Loucy (cell line): ENCODE measurements around the gene PLEKHA5.

Experiments used
- H2AFZ ChIP-seq: fragments of 200-600 bp; sonication (generic); 2 replicates; pipeline ENCODE4 v1.6.0; 2016; ENCODE audit warnings: antibody characterized with exemption, mild to moderate bottlenecking, low read length, moderate library complexity
- H3F3A ChIP-seq: fragments of 200-600 bp; 2 replicates; pipeline ENCODE4 v1.6.0; 2016; ENCODE audit warnings: antibody characterized with exemption, low read depth, mild to moderate bottlenecking
- H3K27me3 ChIP-seq: fragments of 200-600 bp; sonication (generic); 2 replicates; pipeline ENCODE4 v1.6.1; 2014; ENCODE audit warnings: low read length, mild to moderate bottlenecking; ENCODE audit not compliant: insufficient read depth, poor library complexity, severe bottlenecking
- H3K36me3 ChIP-seq: fragments of 200-600 bp; sonication (generic); 2 replicates; pipeline ENCODE4 v1.6.1; 2016; ENCODE audit warnings: low read length; ENCODE audit not compliant: insufficient read depth
- H3K4me1 ChIP-seq: fragments of 200-600 bp; sonication (generic); 2 replicates; pipeline ENCODE4 v1.5.1; 2014; ENCODE audit warnings: low read length, mild to moderate bottlenecking; ENCODE audit not compliant: insufficient read depth, poor library complexity, severe bottlenecking
- H3K4me2 ChIP-seq: fragments of 200-600 bp; sonication (generic); 2 replicates; pipeline ENCODE4 v1.6.0; 2014; ENCODE audit warnings: antibody characterized with exemption, low read length, low read depth, mild to moderate bottlenecking; ENCODE audit not compliant: poor library complexity, severe bottlenecking
- H3K4me3 ChIP-seq: fragments of 200-600 bp; sonication (generic); 2 replicates; pipeline ENCODE4 v1.5.1; 2014; ENCODE audit warnings: low read length, mild to moderate bottlenecking, mixed read lengths; ENCODE audit not compliant: poor library complexity, severe bottlenecking
- H3K79me2 ChIP-seq: fragments of 200-600 bp; sonication (generic); 2 replicates; pipeline ENCODE4 v1.6.1; 2014; ENCODE audit warnings: low read length; ENCODE audit not compliant: insufficient read depth
- H3K9ac ChIP-seq: fragments of 200-600 bp; sonication (generic); 2 replicates; pipeline ENCODE4 v1.6.0; 2014; ENCODE audit warnings: mild to moderate bottlenecking, low read depth, low read length, moderate library complexity; ENCODE audit not compliant: poor library complexity, severe bottlenecking
- H3K9me2 ChIP-seq: fragments of 200-600 bp; sonication (generic); replicated peaks from 2 replicates; pipeline ENCODE4 v1.6.1; 2016; ENCODE audit warnings: low read depth, low read length, mixed read lengths
- H3K9me3 ChIP-seq: fragments of 200-600 bp; sonication (generic); 2 replicates; pipeline ENCODE4 v1.6.1; 2014; ENCODE audit warnings: mild to moderate bottlenecking, antibody characterized with exemption, low read length, low read depth; ENCODE audit not compliant: insufficient read depth
- H4K20me1 ChIP-seq: fragments of 200-600 bp; sonication (generic); 2 replicates; pipeline ENCODE4 v1.6.0; 2014; ENCODE audit warnings: antibody characterized with exemption, low read length, mild to moderate bottlenecking; ENCODE audit not compliant: insufficient read depth, poor library complexity, severe bottlenecking
- CTCF ChIP-seq: fragments of 200-600 bp; sonication (generic); conservative IDR thresholded peaks from 2 replicates; pipeline ENCODE4 v1.5.1; 2014; ENCODE audit warnings: mild to moderate bottlenecking, antibody characterized with exemption, low read length
- EZH2phosphoT487 ChIP-seq: fragments of 200-600 bp; IDR thresholded peaks from 2 replicates; pipeline ENCODE4 v1.6.1; 2018; ENCODE audit warnings: antibody characterized with exemption, mild to moderate bottlenecking, moderate library complexity, borderline replicate concordance

The PLEKHA5 gene

GRCh38 chr12:19419086-19419485, 289.6 kb downstream of the PLEKHA5 start:
- H3K4me2 ChIP-seq, result no peak overlapping the region
- H3K27me3 ChIP-seq, result no peaks in the 10 kb centered on the region
- no peaks in the 10 kb centered on the region for H3K36me3 ChIP-seq
- H3F3A ChIP-seq, result no peaks in the 10 kb centered on the region
- no peaks in the 10 kb centered on the region for H3K79me2 ChIP-seq
- no peak overlapping the region for H3K4me3 ChIP-seq
- H3K9me2 ChIP-seq, result no peaks in the 10 kb centered on the region
- no peak overlapping the region for H3K9ac ChIP-seq
- no peaks in the 10 kb centered on the region for H3K9me3 ChIP-seq
- no peak overlapping the region for H2AFZ ChIP-seq
- H3K4me1 ChIP-seq, result peaks cover 5% of the 10 kb centered on the region
- H4K20me1 ChIP-seq, result no peaks in the 10 kb centered on the region
- TF ChIP-seq CTCF (no peak), EZH2phosphoT487 (no peak)

- no peaks in the 10 kb centered on the region for H3K36me3 ChIP-seq
- no peaks in the 10 kb centered on the region for H3F3A ChIP-seq
- H3K4me2 ChIP-seq, result no peak overlapping the region
- H3K79me2 ChIP-seq, result no peaks in the 10 kb centered on the region
- TF ChIP-seq CTCF (no peak), EZH2phosphoT487 (no peak)
- no peaks in the 10 kb centered on the region for H4K20me1 ChIP-seq
- H3K27me3 ChIP-seq, result no peaks in the 10 kb centered on the region
- no peak overlapping the region for H3K4me3 ChIP-seq
- no peak overlapping the region for H2AFZ ChIP-seq
- no peak overlapping the region for H3K9ac ChIP-seq
- no peaks in the 10 kb centered on the region for H3K9me2 ChIP-seq
- peaks cover 5% of the 10 kb centered on the region for H3K4me1 ChIP-seq
- no peaks in the 10 kb centered on the region for H3K9me3 ChIP-seq
These were observed 292.2 kb downstream of the PLEKHA5 start for GRCh38 chr12:19421503-19422282.

DNA sequence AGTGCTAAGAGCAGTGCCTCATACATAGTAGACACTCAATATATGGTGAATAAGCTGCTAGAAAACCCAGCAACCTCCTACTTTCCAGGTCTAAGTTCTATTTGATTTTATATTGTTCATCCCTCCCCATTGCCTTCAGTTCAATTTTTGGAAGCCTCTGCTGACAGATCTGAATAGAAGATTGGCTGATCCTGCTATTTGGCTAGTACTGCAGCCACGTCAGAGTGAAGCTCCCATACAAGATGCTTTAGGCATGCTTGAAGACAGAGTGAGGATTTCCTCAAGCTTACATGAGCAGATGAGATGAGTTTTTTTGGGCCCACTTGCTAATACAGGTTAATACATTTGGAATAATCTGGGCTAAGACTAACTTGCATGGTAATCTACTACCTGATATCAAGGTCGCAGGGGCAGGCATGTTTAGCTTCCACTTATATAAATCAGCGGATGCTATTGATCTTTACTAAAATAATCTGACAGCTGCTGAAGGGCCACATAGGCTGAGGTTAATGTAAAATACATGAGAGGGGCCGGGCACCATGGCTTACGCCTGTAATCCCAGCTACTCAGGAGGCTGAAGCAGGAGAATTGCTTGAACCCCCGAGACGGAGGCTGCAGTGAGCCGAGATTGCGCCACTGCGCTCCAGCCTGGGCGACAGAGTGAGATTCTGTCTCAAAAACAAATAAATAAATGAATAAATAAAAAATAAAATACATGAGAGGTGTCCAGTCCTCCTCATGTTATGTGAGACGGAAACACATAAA, 293.8 kb downstream of the PLEKHA5 start:
- TF ChIP-seq EZH2phosphoT487 (no peak), CTCF (no peak)
- H4K20me1 ChIP-seq, result no peaks in the 10 kb centered on the region
- no peaks in the 10 kb centered on the region for H3K36me3 ChIP-seq
- H3K27me3 ChIP-seq, result no peaks in the 10 kb centered on the region
- no peak overlapping the region for H3K4me2 ChIP-seq
- no peaks in the 10 kb centered on the region for H3K9me3 ChIP-seq
- no peaks in the 10 kb centered on the region for H3K9me2 ChIP-seq
- no peak overlapping the region for H3K4me3 ChIP-seq
- no peak overlapping the region for H3K9ac ChIP-seq
- no peaks in the 10 kb centered on the region for H3F3A ChIP-seq
- H3K4me1 ChIP-seq, result peaks cover 5% of the 10 kb centered on the region
- no peak overlapping the region for H2AFZ ChIP-seq
- no peaks in the 10 kb centered on the region for H3K79me2 ChIP-seq
